ENCODE measurements around the gene SUSD5. TPM values are rescaled to one million over a fixed set of nuclear protein-coding genes. Genes with fewer than 3 reads are reported as not detected.

Gene SUSD5
- total RNA-seq, 1 experiment from 2014 or later, result 16.3 TPM

- intact Hi-C loops (cut with micrococcal nuclease; ENCODE audit: unreplicated experiment), result no loop called here
- POLR2A ChIA-PET, result no interaction called here
- H3K27me3 ChIP-seq (ENCODE audit: control insufficient read depth, insufficient read depth, low read length), result no peaks in the 10 kb centered on the region
These were observed 2.6 kb upstream of the SUSD5 start for GRCh38 chr3:33221241-33221640.

GRCh38 chr3:33219175-33219487, 521 bp upstream of the SUSD5 start:
- intact Hi-C loops (cut with micrococcal nuclease; ENCODE audit: unreplicated experiment), result no loop called here
- H3K4me3 ChIP-seq (ENCODE audit: low read depth in 2 of 2, low read length in 2 of 2), result peak overlapping the region; percentile 55 to 58
- no peak for ATAC-seq

More at GRCh38 chr3:33221241-33221640, 2.6 kb upstream of the SUSD5 start:
- DNase-seq (ENCODE audit: low read depth, low spot score) (no peak), ATAC-seq (no peak)
- no peaks in the 10 kb centered on the region for H3K36me3 ChIP-seq (ENCODE audit: control insufficient read depth, insufficient read depth, low read length)
- no peak overlapping the region for H3K4me3 ChIP-seq (ENCODE audit: low read depth in 2 of 2, low read length in 2 of 2)
- TF ChIP-seq CTCF (IDR thresholded peaks at IDR 0.05), result no peak
- TF ChIP-seq TCF7L2 (IDR thresholded peaks at IDR 0.05; ENCODE audit: low read depth, low read length), result no peak
- no peak for TF ChIP-seq REST (IDR thresholded peaks at IDR 0.05; ENCODE audit: insufficient read depth in 1 of 2, low read depth in 2 of 2, low read length in 1 of 2)
- TF ChIP-seq SIN3A (IDR thresholded peaks at IDR 0.05; ENCODE audit: borderline replicate concordance, insufficient read depth, low read depth, low read length), result no peak
- no peak for TF ChIP-seq POLR2AphosphoS5 (IDR thresholded peaks at IDR 0.05; ENCODE audit: low read depth, low read length)
- H3K4me1 ChIP-seq (ENCODE audit: control insufficient read depth, insufficient read depth, low read length), result peaks cover 3% of the 10 kb centered on the region; the same call in 1 of the 2 replicates
- H3K27ac ChIP-seq (ENCODE audit: low read length), result no peak overlapping the region
- no TSS peak for BruUV-seq (replicated peaks)
- CTCF ChIA-PET, result no interaction called here
- no peaks in the 10 kb centered on the region for H3K9me3 ChIP-seq (ENCODE audit: control insufficient read depth, insufficient read depth, low read depth, low read length)
- in situ Hi-C loops (cut with HindIII; ENCODE audit: low pct_unique_long_range_greater_than_20kb, low sequenced_read_pairs), result no loop called here

More at GRCh38 chr3:33219175-33219487, 521 bp upstream of the SUSD5 start:
- Histone ChIP-seq H3K9me3 (ENCODE audit: control insufficient read depth, insufficient read depth, low read depth, low read length) (no peaks in the 10 kb centered on the region), H3K27me3 (ENCODE audit: control insufficient read depth, insufficient read depth, low read length) (no peaks in the 10 kb centered on the region), H3K27ac (ENCODE audit: low read length) (peak overlapping the region; percentile 23; the same call in 1 of the 2 replicates), H3K36me3 (ENCODE audit: control insufficient read depth, insufficient read depth, low read length) (no peaks in the 10 kb centered on the region; the same call in 1 of the 2 replicates), H3K4me1 (ENCODE audit: control insufficient read depth, insufficient read depth, low read length) (peaks cover 3% of the 10 kb centered on the region; the same call in 1 of the 2 replicates)
- in situ Hi-C loops (cut with HindIII; ENCODE audit: low pct_unique_long_range_greater_than_20kb, low sequenced_read_pairs), result no loop called here
- no TSS peak for BruUV-seq (replicated peaks)
- no peak for TF ChIP-seq TCF7L2 (IDR thresholded peaks at IDR 0.05; ENCODE audit: low read depth, low read length)
- no peak for TF ChIP-seq SIN3A (IDR thresholded peaks at IDR 0.05; ENCODE audit: borderline replicate concordance, insufficient read depth, low read depth, low read length)
- no peak for TF ChIP-seq REST (IDR thresholded peaks at IDR 0.05; ENCODE audit: insufficient read depth in 1 of 2, low read depth in 2 of 2, low read length in 1 of 2)
- no peak for TF ChIP-seq CTCF (IDR thresholded peaks at IDR 0.05)
- TF ChIP-seq POLR2AphosphoS5 (IDR thresholded peaks at IDR 0.05; ENCODE audit: low read depth, low read length), result no peak
- ChIA-PET POLR2A (no interaction called here), CTCF (no interaction called here)
- no peak for DNase-seq (ENCODE audit: low read depth, low spot score)
